ENCODE results near the gene ETV6.
"Not testable (repeated sequence)": the region's sequence is repeated elsewhere in the genome, so short reads cannot be mapped to it uniquely, and the experiment has no call there.

DNA sequence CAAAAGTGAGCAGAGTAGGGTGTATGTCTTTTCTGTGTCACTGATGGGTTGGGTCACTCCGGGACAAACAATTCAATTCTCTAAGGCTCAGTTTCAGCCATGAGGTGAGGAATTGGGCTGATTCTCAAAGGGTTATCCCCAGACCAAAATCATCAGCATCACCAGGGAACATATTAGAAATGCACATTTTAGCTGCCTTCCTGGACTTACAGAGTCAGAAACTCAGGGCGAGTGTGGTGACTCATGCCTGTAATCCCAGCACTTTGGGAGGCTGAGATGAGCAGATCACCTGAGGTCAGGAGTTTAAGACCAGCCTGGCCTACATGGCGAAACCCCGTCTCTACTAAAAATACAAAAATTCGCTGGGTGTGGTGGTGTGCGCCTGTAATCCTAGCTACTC lies 21.8 kb upstream of the ETV6 start:
- TF ChIP-seq, protein P1, sequence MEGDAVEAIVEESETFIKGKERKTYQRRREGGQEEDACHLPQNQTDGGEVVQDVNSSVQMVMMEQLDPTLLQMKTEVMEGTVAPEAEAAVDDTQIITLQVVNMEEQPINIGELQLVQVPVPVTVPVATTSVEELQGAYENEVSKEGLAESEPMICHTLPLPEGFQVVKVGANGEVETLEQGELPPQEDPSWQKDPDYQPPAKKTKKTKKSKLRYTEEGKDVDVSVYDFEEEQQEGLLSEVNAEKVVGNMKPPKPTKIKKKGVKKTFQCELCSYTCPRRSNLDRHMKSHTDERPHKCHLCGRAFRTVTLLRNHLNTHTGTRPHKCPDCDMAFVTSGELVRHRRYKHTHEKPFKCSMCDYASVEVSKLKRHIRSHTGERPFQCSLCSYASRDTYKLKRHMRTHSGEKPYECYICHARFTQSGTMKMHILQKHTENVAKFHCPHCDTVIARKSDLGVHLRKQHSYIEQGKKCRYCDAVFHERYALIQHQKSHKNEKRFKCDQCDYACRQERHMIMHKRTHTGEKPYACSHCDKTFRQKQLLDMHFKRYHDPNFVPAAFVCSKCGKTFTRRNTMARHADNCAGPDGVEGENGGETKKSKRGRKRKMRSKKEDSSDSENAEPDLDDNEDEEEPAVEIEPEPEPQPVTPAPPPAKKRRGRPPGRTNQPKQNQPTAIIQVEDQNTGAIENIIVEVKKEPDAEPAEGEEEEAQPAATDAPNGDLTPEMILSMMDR (IDR thresholded peaks at IDR 0.05): not testable (repeated sequence)
- TF ChIP-seq POLR2A (IDR thresholded peaks at IDR 0.05): not testable (repeated sequence)

Data from lower leg skin (tissue), 3 donors.